SK-N-SH treated with all-trans-retinoic acid at 6 μM for 48 hours (cell line): ENCODE measurements around the gene HECTD4.

Experiments used
- ARNTL ChIP-seq: fragments of 450-650 bp; formaldehyde crosslinking; IDR thresholded peaks from 2 replicates; pipeline ENCODE4 v1.5.0; 2020; ENCODE audit warnings: low read depth, mild to moderate bottlenecking, moderate library complexity, borderline replicate concordance
- BACH2 ChIP-seq: fragments of 250-450 bp; sonication (Bioruptor Pico); IDR thresholded peaks from 2 replicates; pipeline ENCODE4 v1.9.0; 2021; ENCODE audit warnings: mild to moderate bottlenecking, borderline replicate concordance
- CSDC2 ChIP-seq: fragments of 250-450 bp; sonication (Bioruptor Pico); IDR thresholded peaks from 2 replicates; pipeline ENCODE4 v1.5.0; 2020; ENCODE audit warnings: mild to moderate bottlenecking, moderate library complexity
- ISL1 ChIP-seq: fragments of 250-450 bp; sonication (Bioruptor Pico); IDR thresholded peaks from 2 replicates; pipeline ENCODE4 v2.1.2; 2022; ENCODE audit warnings: mild to moderate bottlenecking, moderate library complexity
- OSR1 ChIP-seq: fragments of 250-450 bp; sonication (Bioruptor Pico); IDR thresholded peaks from 2 replicates; pipeline ENCODE4 v1.8.0; 2022; ENCODE audit warnings: moderate library complexity, mild to moderate bottlenecking, inconsistent platforms
- ZFP3 ChIP-seq: fragments of 250-450 bp; sonication (Bioruptor Pico); IDR thresholded peaks from 2 replicates; pipeline ENCODE4 v1.5.0; 2020; ENCODE audit warnings: mild to moderate bottlenecking, moderate library complexity
- ZFP30 ChIP-seq: fragments of 450-650 bp; formaldehyde crosslinking; IDR thresholded peaks from 2 replicates; pipeline ENCODE4 v1.5.0; 2022; ENCODE audit warnings: mild to moderate bottlenecking, moderate library complexity
- TF ChIP-seq, protein P1 (sequence below): fragments of 250-450 bp; sonication (Bioruptor Pico); IDR thresholded peaks from 2 replicates; pipeline ENCODE4 v1.8.0; 2020; ENCODE audit warnings: mild to moderate bottlenecking, moderate library complexity, borderline replicate concordance

DNA sequence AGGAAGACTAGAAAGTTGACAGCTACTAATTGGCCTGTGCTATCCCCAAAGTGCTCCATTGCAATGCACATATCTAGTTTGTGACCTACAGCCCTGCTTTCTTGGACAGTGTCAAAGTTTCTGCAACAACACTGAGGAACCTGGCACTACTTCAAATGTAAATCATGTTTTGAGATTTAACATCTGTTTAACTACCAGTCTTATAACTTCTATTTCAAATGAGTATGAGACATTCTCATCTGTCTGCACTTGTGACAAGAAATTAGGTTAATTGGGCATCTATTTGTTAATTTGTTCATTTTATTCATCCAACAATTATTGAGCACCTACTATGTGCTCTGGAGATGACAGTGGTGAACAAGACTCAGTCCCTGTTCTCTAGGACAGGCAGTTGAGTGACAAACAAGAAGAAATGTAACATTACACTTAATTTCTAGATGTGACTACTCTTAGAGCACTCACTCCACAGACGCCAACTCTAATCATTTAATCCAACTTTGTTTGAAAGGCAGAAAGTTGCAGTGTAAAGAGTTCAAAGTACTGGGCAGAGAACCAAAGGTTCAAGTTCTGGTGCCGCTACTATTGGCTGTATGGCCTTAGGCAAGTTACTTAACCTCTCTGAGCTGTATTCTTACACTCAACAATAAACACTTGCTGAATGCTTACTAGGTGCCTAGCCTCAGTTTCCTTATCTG is 74.8 kb downstream of the HECTD4 start:
- TF ChIP-seq, protein P1, sequence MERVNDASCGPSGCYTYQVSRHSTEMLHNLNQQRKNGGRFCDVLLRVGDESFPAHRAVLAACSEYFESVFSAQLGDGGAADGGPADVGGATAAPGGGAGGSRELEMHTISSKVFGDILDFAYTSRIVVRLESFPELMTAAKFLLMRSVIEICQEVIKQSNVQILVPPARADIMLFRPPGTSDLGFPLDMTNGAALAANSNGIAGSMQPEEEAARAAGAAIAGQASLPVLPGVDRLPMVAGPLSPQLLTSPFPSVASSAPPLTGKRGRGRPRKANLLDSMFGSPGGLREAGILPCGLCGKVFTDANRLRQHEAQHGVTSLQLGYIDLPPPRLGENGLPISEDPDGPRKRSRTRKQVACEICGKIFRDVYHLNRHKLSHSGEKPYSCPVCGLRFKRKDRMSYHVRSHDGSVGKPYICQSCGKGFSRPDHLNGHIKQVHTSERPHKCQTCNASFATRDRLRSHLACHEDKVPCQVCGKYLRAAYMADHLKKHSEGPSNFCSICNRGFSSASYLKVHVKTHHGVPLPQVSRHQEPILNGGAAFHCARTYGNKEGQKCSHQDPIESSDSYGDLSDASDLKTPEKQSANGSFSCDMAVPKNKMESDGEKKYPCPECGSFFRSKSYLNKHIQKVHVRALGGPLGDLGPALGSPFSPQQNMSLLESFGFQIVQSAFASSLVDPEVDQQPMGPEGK (CRISPR knock-in tag) = no peak
- TF ChIP-seq ISL1 (CRISPR knock-in tag) (no peak), ARNTL (CRISPR knock-in tag) (no peak), ZFP3 (no peak), CSDC2 (CRISPR knock-in tag) (no peak), ZFP30 (CRISPR knock-in tag) (no peak), BACH2 (CRISPR knock-in tag) (no peak), OSR1 (CRISPR knock-in tag) (no peak)
